Measurements from ENCODE around the gene SLC6A6. TPM values are rescaled to one million over a fixed set of nuclear protein-coding genes. Genes with fewer than 3 reads are reported as not detected.

Gene SLC6A6
- total and polyA plus RNA-seq, 2 experiments from 2014 or later = 27.5 to 150 TPM

GRCh38 chr3:14360123-14360881 lies 42.1 kb upstream of the SLC6A6 start:
- H3K36me3 ChIP-seq (ENCODE audit: insufficient read depth) = no peaks in the 10 kb centered on the region
- no peaks in the 10 kb centered on the region for H3K79me2 ChIP-seq (replicated peaks; ENCODE audit: insufficient read depth)
- no peak overlapping the region for H3K27ac Mint-ChIP-seq
- H3K27me3 Mint-ChIP-seq (ENCODE audit: insufficient read depth, low read depth, poor library complexity) = peaks cover 12% of the 10 kb centered on the region
- no peak for ATAC-seq
- no peak for DNase-seq (ENCODE audit: low spot score)
- no peaks in the 10 kb centered on the region for H3K4me1 ChIP-seq (ENCODE audit: insufficient read depth)
- no peaks in the 10 kb centered on the region for H3K36me3 Mint-ChIP-seq (ENCODE audit: low read depth)
- peaks cover 3% of the 10 kb centered on the region; the same call in 2 of the 3 replicates for H3K4me1 Mint-ChIP-seq
- no peak overlapping the region for H3K4me2 ChIP-seq
- H2AFZ ChIP-seq = no peak overlapping the region
- no peak overlapping the region for H3K4me3 Mint-ChIP-seq
- no peak for TF ChIP-seq JUNB (IDR thresholded peaks at IDR 0.05; ENCODE audit: unreplicated experiment)
- no peak for TF ChIP-seq EZH2phosphoT487 (IDR thresholded peaks at IDR 0.05; ENCODE audit: unreplicated experiment)
- TF ChIP-seq ETS1 (IDR thresholded peaks at IDR 0.05) = no peak
- TF ChIP-seq NANOG (IDR thresholded peaks at IDR 0.05; ENCODE audit: borderline replicate concordance) = no peak
- no peak for TF ChIP-seq CTCF (conservative IDR thresholded peaks at IDR 0.05; ENCODE audit: low read depth in 2 of 2)
- no peak for TF ChIP-seq STAT1 (IDR thresholded peaks at IDR 0.05; ENCODE audit: unreplicated experiment)
- TF ChIP-seq REST (IDR thresholded peaks at IDR 0.05; ENCODE audit: unreplicated experiment) = no peak
- TF ChIP-seq POLR2AphosphoS5 (IDR thresholded peaks at IDR 0.05; ENCODE audit: low read depth) = no peak
- TF ChIP-seq ZNF462 (CRISPR knock-in tag; IDR thresholded peaks at IDR 0.05) = no peak
- no peak for TF ChIP-seq EZH2 (IDR thresholded peaks at IDR 0.05; ENCODE audit: low read depth, unreplicated experiment)
- H3K9me3 Mint-ChIP-seq = no peaks in the 10 kb centered on the region; the same call in 2 of the 3 replicates
- H3F3A ChIP-seq (replicated peaks; ENCODE audit: low read depth) = no peaks in the 10 kb centered on the region
- H3K27ac ChIP-seq (ENCODE audit: low read depth) = no peak overlapping the region
- no peaks in the 10 kb centered on the region for H4K20me1 ChIP-seq (replicated peaks; ENCODE audit: insufficient read depth)
- H3K27me3 ChIP-seq (ENCODE audit: insufficient read depth) = no peaks in the 10 kb centered on the region
- H3K4me3 ChIP-seq = no peak overlapping the region
- no peaks in the 10 kb centered on the region for H3K9me2 ChIP-seq (ENCODE audit: insufficient read depth)

Data from GM23338 (cell line).